HG02678 (cell line): Measurements from ENCODE around the gene QRFP.

Experiments used
- ATAC-seq: cut with Tn5 transposase; IDR thresholded peaks from one replicate; pipeline ENCODE4 v1.9.1; 2021; ENCODE audit warnings: mild to moderate bottlenecking, moderate library complexity; ENCODE audit not compliant: unreplicated experiment

The QRFP gene

GRCh38 chr9:130933114-130934046 lies 36.8 kb upstream of the QRFP start:
- no peak for ATAC-seq

- ATAC-seq = no peak
Observed at GRCh38 chr9:130932255-130933079, 35.9 kb upstream of the QRFP start.

- no peak for ATAC-seq
Observed at GRCh38 chr9:130931508-130932254, 35.1 kb upstream of the QRFP start.

GRCh38 chr9:130930804-130931349 lies 34.3 kb upstream of the QRFP start:
- ATAC-seq = no peak

GRCh38 chr9:130930132-130930803 lies 33.7 kb upstream of the QRFP start:
- no peak for ATAC-seq

GRCh38 chr9:130929571-130930038 lies 33.0 kb upstream of the QRFP start:
- ATAC-seq = no peak

GRCh38 chr9:130927995-130928900 lies 31.6 kb upstream of the QRFP start:
- no peak for ATAC-seq

GRCh38 chr9:130927338-130927737 lies 30.7 kb upstream of the QRFP start:
- ATAC-seq = no peak

- ATAC-seq = no peak
Observed at GRCh38 chr9:130925050-130925678, 28.6 kb upstream of the QRFP start.

GRCh38 chr9:130924448-130924788 lies 27.8 kb upstream of the QRFP start:
- no peak for ATAC-seq

GRCh38 chr9:130923611-130924447 lies 27.2 kb upstream of the QRFP start:
- no peak for ATAC-seq

GRCh38 chr9:130922893-130923610 lies 26.4 kb upstream of the QRFP start:
- no peak for ATAC-seq

GRCh38 chr9:130921989-130922892 lies 25.6 kb upstream of the QRFP start:
- no peak for ATAC-seq

- ATAC-seq = no peak
Observed at GRCh38 chr9:130921300-130921988, 24.8 kb upstream of the QRFP start.

- no peak for ATAC-seq
Observed at GRCh38 chr9:130920762-130921299, 24.2 kb upstream of the QRFP start.
